ENCODE data around the gene ZNF598.
A peak's percentile ranks its signal among the peaks of the same experiment; 100 is the strongest.
"Not testable (repeated sequence)": the region's sequence is repeated elsewhere in the genome, so short reads cannot be mapped to it uniquely, and the experiment has no call there.

ZNF598 gene

GRCh38 chr16:1971796-1972489 lies 37.7 kb downstream of the ZNF598 start, which contains the start of gene TBL3:
TSS of gene TBL3 (plus strand) at chr16:1972053. CDS start at chr16:1972165, 112 bp downstream.
- Histone ChIP-seq H3K27ac (peak within 1 kb of the TSS; percentile 83 to 96), H3K4me3 (peak within 1 kb of the TSS; percentile 100)
- no peak for TF ChIP-seq CTCF (IDR thresholded peaks at IDR 0.05)
- peak; percentile 94 for DNase-seq (ENCODE audit: low spot score)

GRCh38 chr16:1968146-1968953 lies 41.3 kb downstream of the ZNF598 start:
- Histone ChIP-seq H3K4me3 (no peak overlapping the region), H3K27ac (no peak overlapping the region)
- no peak for TF ChIP-seq CTCF (IDR thresholded peaks at IDR 0.05)
- no peak for DNase-seq (ENCODE audit: low spot score)

GRCh38 chr16:1966460-1966859 lies 43.2 kb downstream of the ZNF598 start, which contains the start of gene RNF151:
TSS of gene RNF151 (plus strand) at chr16:1966856. CDS start at chr16:1966882, 26 bp downstream.
- Histone ChIP-seq H3K27ac (peak within 1 kb of the TSS; percentile 96 to 98), H3K4me3 (peak within 1 kb of the TSS; percentile 99)
- no peak for TF ChIP-seq CTCF (IDR thresholded peaks at IDR 0.05)
- no peak for DNase-seq (ENCODE audit: low spot score)

GRCh38 chr16:1965396-1966001 lies 44.1 kb downstream of the ZNF598 start:
- H3K27ac ChIP-seq = peak overlapping the region; percentile 96 to 98
- no peak for DNase-seq (ENCODE audit: low spot score)
- peak overlapping the region; percentile 99 for H3K4me3 ChIP-seq
- TF ChIP-seq CTCF (IDR thresholded peaks at IDR 0.05) = no peak

DNA sequence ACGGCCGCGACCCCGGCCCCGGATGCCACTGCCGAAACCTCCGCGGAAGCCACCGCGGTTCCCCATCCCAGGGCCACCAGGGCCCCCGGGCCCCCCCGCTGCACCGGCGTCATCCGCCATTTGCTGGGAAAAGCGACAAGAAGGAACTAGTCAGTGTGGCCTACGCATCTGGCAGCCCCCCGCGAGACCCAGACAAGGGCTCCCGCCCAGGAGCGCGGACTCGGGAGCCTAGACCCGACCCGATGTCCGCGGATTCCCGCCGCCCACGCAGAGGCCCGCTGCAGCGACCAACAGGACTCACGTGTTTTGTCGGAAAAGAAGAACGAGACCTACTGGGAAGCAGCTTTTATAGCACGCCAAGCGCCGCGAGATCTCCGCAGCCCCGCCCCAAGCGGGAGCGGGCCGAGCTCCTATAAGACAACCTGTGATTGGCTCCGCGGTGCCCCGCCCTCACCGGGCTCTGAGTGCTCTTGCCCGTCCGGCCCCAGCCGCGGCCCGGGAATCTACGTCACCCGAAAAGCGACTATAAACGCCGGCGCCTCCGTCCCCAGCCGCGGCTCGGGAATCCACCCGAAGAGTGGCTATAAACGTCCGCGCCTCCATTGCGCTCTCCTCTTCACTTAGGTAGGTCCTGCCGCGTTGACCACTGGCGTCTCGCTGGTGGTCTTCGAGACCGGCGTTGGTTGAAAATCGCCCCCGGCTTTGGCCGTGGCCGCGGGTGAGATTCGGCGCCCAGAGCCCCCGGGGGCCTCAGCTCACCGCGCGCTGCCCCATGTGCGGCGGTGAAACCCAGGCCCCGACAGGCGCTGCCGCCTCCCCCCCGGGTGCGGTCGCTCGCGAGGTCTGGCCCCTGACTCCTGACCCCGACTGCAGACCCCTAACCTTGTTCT lies 44.9 kb downstream of the ZNF598 start, which contains the start of gene RPS2:
Gene RPS2, minus strand, starts transcription at position 321 of the 890 bp plus-strand sequence. Its CDS starts 201 bp downstream, at position 120.
- peak; percentile 99 for DNase-seq (ENCODE audit: low spot score)
- peak within 1 kb of the TSS; percentile 99 for H3K4me3 ChIP-seq
- peak within 1 kb of the TSS; percentile 96 to 98 for H3K27ac ChIP-seq
- no peak for TF ChIP-seq CTCF (IDR thresholded peaks at IDR 0.05)

DNA sequence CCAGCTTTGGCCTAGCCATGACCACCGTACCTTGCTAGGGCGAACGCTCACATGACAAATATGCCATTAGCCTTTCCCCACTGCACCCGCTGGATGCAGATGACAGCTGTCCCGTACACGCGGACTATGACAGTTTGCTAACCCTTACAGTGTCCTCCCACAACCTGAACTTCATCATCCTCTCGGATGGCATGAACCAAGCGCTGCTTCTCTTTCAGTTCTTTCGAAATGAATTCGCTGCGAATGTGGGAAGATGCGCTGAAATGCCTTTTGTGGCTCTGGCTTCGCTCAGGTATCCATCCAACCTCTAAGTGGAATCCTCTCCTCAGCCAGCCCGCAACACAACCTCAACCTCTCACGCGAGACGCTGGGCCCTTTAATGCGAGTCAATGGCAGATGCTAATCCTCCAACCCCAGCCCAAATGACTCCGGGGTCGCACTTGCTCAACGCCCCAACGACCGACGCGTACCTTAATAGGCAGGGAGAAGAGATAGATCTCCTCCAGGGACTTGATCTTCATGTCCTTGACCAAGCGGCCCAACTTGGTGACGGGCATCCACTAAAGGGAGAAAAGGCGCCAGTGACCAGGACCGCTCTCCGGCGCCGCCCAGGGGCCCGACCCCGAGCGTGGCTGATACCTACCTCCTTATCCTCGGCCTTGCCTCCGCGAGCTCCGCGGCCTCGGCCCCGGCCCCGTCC lies 45.7 kb downstream of the ZNF598 start:
- Histone ChIP-seq H3K27ac (peak overlapping the region; percentile 96 to 98), H3K4me3 (peak overlapping the region; percentile 99)
- DNase-seq (ENCODE audit: low spot score) = no peak
- TF ChIP-seq CTCF (IDR thresholded peaks at IDR 0.05) = no peak

- H3K27ac ChIP-seq; DNase-seq (ENCODE audit: low spot score): not testable (repeated sequence)
- peak overlapping the region; percentile 99 for H3K4me3 ChIP-seq
Observed at GRCh38 chr16:1962161-1963153, 47.2 kb downstream of the ZNF598 start.
